ENCODE measurements around the gene EXT2.

Gene EXT2

DNA sequence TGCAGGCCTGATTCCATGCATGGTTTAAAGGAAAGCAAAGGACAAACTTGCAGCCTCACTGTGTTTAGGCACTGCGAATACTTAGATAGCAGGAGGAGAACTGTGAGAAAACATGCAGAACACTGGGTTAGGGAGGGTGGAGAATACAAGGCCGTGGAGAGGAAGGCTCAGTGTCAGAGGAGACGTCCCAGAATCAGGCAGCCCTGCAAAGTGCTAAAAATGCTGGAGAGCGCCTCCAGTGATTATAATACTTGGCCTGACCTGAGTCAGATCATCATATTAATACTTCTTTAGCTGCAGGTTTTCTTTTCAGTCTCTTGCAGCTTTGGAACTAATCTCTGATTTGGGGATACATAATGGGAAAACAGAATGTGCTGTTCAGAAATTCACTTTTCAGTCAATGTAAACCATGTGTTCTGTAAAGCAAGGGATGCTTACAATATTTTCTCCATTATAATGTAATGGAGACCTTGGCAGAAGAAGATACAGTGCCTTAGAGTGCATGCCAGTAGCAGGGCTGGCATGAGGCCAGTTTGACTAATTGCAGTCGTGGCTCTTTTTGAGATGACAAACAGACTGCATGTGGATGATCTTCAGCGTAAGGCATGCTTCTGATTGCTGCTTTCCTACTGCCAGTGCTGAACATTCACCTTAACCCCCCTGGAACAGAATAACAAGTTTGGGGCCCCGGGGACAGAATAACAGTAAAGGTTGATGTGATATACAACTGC lies 16.8 kb downstream of the EXT2 start:
- Histone ChIP-seq H3K9me3 (ENCODE audit: control insufficient read depth, low read length) (no peaks in the 10 kb centered on the region), H3K4me1 (ENCODE audit: control insufficient read depth, insufficient read depth, low read length) (no peaks in the 10 kb centered on the region), H3K4me3 (ENCODE audit: low read length) (no peak overlapping the region), H3K27me3 (replicated peaks; ENCODE audit: control insufficient read depth, insufficient read depth, low read length) (no peaks in the 10 kb centered on the region), H3K36me3 (ENCODE audit: control insufficient read depth, insufficient read depth, low read length, severe bottlenecking) (peaks cover 60% of the 10 kb centered on the region), H3K9ac (ENCODE audit: low read length) (no peak overlapping the region)
- DNase-seq (ENCODE audit: low read depth), result peak; percentile 72

DNA sequence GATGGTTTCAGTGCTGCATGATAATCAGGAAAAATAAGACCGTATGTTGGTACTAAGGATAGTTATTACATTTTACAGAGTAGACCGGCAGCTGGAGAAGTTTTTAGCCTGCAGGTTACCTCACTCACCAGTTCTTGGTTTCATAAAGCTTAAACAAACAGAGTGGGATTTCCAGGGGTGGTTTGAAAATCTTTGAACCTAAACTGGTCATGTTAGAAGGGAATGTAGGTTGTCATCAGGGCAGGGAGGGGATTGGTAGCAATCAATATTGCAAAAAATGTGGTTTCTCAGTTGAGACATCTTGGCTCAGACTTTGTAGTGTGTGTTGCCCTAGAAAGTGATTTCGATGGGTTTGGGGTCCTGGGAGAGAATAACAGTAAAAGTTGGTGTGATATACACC lies 17.5 kb downstream of the EXT2 start:
- DNase-seq (ENCODE audit: low read depth), result no peak
- peaks cover 63% of the 10 kb centered on the region for H3K36me3 ChIP-seq (ENCODE audit: control insufficient read depth, insufficient read depth, low read length, severe bottlenecking)

DNA sequence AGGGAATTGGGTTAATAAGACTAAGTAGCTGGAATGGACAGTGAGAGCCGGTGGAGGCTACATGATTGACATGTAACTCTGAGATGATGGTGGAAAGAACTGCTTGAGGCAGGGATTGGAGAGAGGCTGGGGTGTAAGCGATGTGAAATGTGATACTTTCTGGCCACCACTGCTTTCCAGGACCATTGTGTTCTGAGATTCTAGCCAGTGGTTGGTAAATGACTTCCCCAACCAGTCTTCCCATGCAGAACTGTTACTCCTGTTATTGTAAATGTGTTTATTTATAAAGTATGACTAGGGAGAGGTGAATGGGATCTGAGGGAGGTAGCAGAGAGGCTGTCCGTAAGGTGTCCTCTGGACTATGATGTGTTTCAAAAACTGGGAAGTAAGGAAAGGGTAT lies 18.1 kb downstream of the EXT2 start:
- Histone ChIP-seq H3K36me3 (ENCODE audit: control insufficient read depth, insufficient read depth, low read length, severe bottlenecking) (peaks cover 60% of the 10 kb centered on the region), H3K9ac (ENCODE audit: low read length) (no peak overlapping the region), H3K27me3 (replicated peaks; ENCODE audit: control insufficient read depth, insufficient read depth, low read length) (no peaks in the 10 kb centered on the region), H3K4me3 (ENCODE audit: low read length) (no peak overlapping the region), H3K9me3 (ENCODE audit: control insufficient read depth, low read length) (no peaks in the 10 kb centered on the region), H3K4me1 (ENCODE audit: control insufficient read depth, insufficient read depth, low read length) (no peaks in the 10 kb centered on the region)
- DNase-seq (ENCODE audit: low read depth), result no peak

More for the DNA sequence above, 17.5 kb downstream of the EXT2 start:
- no peak overlapping the region for H3K4me3 ChIP-seq (ENCODE audit: low read length)
- H3K4me1 ChIP-seq (ENCODE audit: control insufficient read depth, insufficient read depth, low read length), result no peaks in the 10 kb centered on the region
- no peaks in the 10 kb centered on the region for H3K27me3 ChIP-seq (replicated peaks; ENCODE audit: control insufficient read depth, insufficient read depth, low read length)
- no peaks in the 10 kb centered on the region for H3K9me3 ChIP-seq (ENCODE audit: control insufficient read depth, low read length)
- no peak overlapping the region for H3K9ac ChIP-seq (ENCODE audit: low read length)

DNA sequence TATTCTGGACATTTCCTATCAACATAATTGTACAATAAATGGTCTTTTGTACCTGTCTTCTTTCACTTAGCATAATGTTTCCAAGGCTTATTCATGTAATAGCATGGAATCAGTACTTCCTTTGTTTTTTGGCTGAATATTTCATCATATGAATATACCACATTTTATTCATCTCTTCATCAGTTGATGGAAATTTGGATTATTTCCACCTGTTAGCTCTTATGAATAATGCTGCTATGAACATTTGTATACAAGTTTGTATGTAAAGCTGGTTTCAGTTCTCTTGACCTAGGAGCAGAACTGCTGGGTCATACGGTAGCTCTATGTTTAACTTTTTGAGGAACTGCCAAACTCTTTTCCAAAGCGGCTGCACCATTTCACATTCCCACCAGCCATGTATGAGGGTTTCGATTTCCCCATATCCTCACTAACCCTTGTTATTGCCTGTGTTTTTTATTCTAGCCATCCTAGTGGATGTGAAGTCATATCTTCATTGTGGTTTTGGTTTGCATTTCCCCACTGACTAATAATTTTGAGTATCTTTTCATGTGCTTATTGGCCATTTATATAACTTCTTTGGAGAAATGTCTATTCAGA lies 20.9 kb downstream of the EXT2 start:
- no peak overlapping the region for H3K9ac ChIP-seq (ENCODE audit: low read length)
- H3K27me3 ChIP-seq (replicated peaks; ENCODE audit: control insufficient read depth, insufficient read depth, low read length), result no peaks in the 10 kb centered on the region
- H3K4me3 ChIP-seq (ENCODE audit: low read length), result no peak overlapping the region
- H3K36me3 ChIP-seq (ENCODE audit: control insufficient read depth, insufficient read depth, low read length, severe bottlenecking), result peaks cover 55% of the 10 kb centered on the region
- no peaks in the 10 kb centered on the region for H3K9me3 ChIP-seq (ENCODE audit: control insufficient read depth, low read length)
- DNase-seq (ENCODE audit: low read depth), result no peak
- peaks cover 5% of the 10 kb centered on the region for H3K4me1 ChIP-seq (ENCODE audit: control insufficient read depth, insufficient read depth, low read length)

DNA sequence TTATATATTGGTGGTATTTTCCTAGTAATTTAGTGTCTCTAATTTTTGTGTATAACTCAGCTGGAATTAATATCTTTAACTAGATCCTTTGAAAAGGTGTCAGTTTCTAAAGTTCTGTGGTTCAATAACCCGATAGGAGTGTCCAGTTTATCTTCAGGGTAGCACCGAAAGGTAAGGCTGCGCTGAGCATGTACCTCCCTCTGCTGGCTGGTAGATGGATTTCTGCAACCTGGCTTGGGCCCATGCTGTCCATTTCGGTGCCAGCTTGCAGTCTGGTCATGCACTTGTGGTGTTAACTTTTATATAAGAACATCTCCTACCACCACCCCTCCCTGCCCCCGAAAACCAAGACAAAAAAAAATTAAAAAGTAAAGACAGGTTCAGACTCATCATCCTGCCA lies 24.7 kb downstream of the EXT2 start:
- no peak overlapping the region for H3K4me3 ChIP-seq (ENCODE audit: low read length)
- no peak overlapping the region for H3K9ac ChIP-seq (ENCODE audit: low read length)
- peaks cover 5% of the 10 kb centered on the region for H3K4me1 ChIP-seq (ENCODE audit: control insufficient read depth, insufficient read depth, low read length)
- peaks cover 45% of the 10 kb centered on the region for H3K36me3 ChIP-seq (ENCODE audit: control insufficient read depth, insufficient read depth, low read length, severe bottlenecking)
- no peak for DNase-seq (ENCODE audit: low read depth)
- no peaks in the 10 kb centered on the region for H3K27me3 ChIP-seq (replicated peaks; ENCODE audit: control insufficient read depth, insufficient read depth, low read length)
- no peaks in the 10 kb centered on the region for H3K9me3 ChIP-seq (ENCODE audit: control insufficient read depth, low read length)

DNA sequence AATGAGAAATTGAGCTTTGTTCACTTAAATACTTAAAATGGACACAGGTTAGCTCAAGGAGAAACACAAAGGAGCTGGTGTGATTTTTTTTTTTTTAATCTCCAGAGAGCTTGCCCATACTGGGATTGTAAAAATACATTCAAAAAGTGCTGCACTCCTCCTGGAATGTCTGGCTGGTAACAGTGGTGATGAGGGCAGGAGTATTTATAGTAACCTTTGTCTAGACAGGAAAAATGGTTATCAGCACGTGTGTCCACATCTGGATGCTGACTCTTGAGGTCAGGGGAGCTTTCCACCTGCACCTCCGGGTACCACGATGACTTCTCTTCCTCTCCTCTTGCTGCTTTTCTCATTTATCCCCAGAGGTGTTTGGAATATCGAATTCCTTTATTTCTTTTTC lies 30.1 kb downstream of the EXT2 start:
- no peaks in the 10 kb centered on the region for H3K27me3 ChIP-seq (replicated peaks; ENCODE audit: control insufficient read depth, insufficient read depth, low read length)
- H3K4me3 ChIP-seq (ENCODE audit: low read length), result no peak overlapping the region
- H3K9me3 ChIP-seq (ENCODE audit: control insufficient read depth, low read length), result no peaks in the 10 kb centered on the region
- no peaks in the 10 kb centered on the region for H3K4me1 ChIP-seq (ENCODE audit: control insufficient read depth, insufficient read depth, low read length)
- H3K36me3 ChIP-seq (ENCODE audit: control insufficient read depth, insufficient read depth, low read length, severe bottlenecking), result peaks cover 61% of the 10 kb centered on the region
- no peak for DNase-seq (ENCODE audit: low read depth)
- H3K9ac ChIP-seq (ENCODE audit: low read length), result no peak overlapping the region

DNA sequence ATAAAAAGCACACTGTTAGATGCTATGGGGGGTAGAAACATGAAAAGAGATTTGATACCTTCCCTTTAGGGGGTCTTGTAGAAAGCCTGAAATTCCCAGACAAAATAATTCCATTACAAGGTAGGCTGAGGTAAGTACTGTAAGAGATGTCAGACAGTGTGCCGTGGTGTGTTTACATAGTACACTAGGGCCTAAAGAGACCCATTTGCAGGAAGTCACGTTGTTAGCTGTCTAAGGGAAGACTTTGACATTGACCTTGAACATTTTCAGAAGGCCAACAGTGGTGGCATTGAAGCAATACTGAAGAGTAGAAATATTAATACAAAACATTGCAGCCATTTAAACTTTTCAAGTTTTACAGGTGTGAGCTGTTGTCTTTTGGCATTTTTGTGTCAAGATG lies 30.8 kb downstream of the EXT2 start:
- no peak for DNase-seq (ENCODE audit: low read depth)
- Histone ChIP-seq H3K27me3 (replicated peaks; ENCODE audit: control insufficient read depth, insufficient read depth, low read length) (no peaks in the 10 kb centered on the region), H3K9me3 (ENCODE audit: control insufficient read depth, low read length) (no peaks in the 10 kb centered on the region), H3K4me1 (ENCODE audit: control insufficient read depth, insufficient read depth, low read length) (no peaks in the 10 kb centered on the region), H3K4me3 (ENCODE audit: low read length) (no peak overlapping the region), H3K36me3 (ENCODE audit: control insufficient read depth, insufficient read depth, low read length, severe bottlenecking) (peaks cover 68% of the 10 kb centered on the region), H3K9ac (ENCODE audit: low read length) (no peak overlapping the region)

DNA sequence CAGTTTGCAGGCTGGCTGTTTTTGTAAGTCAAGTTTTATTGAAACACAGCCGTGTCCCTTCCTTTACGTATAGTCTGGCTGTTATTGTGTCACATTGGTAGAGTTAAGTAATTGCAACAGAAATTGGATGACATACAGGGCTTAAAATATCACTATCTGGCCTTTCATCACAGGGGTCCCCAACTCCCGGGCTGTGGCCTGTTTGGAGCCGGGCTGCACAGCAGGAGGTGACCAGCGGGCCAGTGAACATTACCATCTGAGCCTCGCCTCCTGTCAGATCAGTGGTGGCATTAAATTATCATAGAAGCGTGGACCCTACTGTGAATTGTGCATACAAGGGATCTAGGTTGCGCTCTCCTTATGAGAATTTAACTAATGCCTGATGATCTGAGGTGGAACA lies 31.7 kb downstream of the EXT2 start:
- peaks cover 70% of the 10 kb centered on the region for H3K36me3 ChIP-seq (ENCODE audit: control insufficient read depth, insufficient read depth, low read length, severe bottlenecking)
- H3K4me3 ChIP-seq (ENCODE audit: low read length), result no peak overlapping the region
- H3K4me1 ChIP-seq (ENCODE audit: control insufficient read depth, insufficient read depth, low read length), result no peaks in the 10 kb centered on the region
- no peak for DNase-seq (ENCODE audit: low read depth)
- no peak overlapping the region for H3K9ac ChIP-seq (ENCODE audit: low read length)
- no peaks in the 10 kb centered on the region for H3K9me3 ChIP-seq (ENCODE audit: control insufficient read depth, low read length)
- no peaks in the 10 kb centered on the region for H3K27me3 ChIP-seq (replicated peaks; ENCODE audit: control insufficient read depth, insufficient read depth, low read length)

DNA sequence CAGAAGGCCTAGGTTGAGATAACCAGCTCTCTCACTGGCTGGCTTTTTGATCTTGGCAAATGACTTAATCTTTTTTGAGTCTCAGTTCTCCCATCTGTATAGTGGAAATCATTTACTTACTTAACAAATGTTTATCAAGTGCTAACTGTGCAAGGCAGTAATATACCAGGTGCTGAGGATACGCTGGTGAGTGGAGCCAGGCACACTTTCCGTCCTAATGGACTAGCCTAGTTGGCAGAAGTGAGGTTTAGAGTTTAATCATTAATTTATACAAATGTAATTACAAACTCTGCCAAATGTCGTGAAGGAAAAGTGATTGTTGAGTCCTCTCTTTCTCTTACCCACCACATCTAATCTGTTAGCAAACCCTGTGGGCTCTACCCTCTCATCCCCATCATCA lies 33.3 kb downstream of the EXT2 start:
- H3K9me3 ChIP-seq (ENCODE audit: control insufficient read depth, low read length), result no peaks in the 10 kb centered on the region
- no peak overlapping the region for H3K9ac ChIP-seq (ENCODE audit: low read length)
- H3K36me3 ChIP-seq (ENCODE audit: control insufficient read depth, insufficient read depth, low read length, severe bottlenecking), result peaks cover 70% of the 10 kb centered on the region
- no peaks in the 10 kb centered on the region for H3K4me1 ChIP-seq (ENCODE audit: control insufficient read depth, insufficient read depth, low read length)
- DNase-seq (ENCODE audit: low read depth), result no peak
- no peaks in the 10 kb centered on the region for H3K27me3 ChIP-seq (replicated peaks; ENCODE audit: control insufficient read depth, insufficient read depth, low read length)
- no peak overlapping the region for H3K4me3 ChIP-seq (ENCODE audit: low read length)

DNA sequence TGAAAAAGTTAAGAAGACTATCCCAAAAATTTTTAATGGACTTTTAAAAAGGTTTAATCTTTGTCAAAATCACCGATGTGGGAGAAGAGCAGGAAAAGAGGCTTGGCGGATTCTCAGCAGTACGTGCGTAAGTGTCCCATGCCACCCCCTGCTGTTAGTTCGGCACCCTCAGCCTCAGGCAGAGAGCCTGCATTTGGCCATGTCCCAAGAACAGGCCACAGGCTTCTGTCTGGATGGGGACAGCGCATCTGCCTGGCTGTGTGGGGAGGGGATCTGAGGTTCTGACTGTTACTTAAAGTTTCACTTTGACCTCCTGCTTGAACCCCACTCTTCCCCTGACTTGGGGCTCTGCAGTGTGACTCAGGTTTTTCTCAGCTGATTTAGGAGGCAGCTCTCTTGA lies 35.3 kb downstream of the EXT2 start:
- no peaks in the 10 kb centered on the region for H3K4me1 ChIP-seq (ENCODE audit: control insufficient read depth, insufficient read depth, low read length)
- no peaks in the 10 kb centered on the region for H3K9me3 ChIP-seq (ENCODE audit: control insufficient read depth, low read length)
- H3K4me3 ChIP-seq (ENCODE audit: low read length), result no peak overlapping the region
- peaks cover 57% of the 10 kb centered on the region for H3K36me3 ChIP-seq (ENCODE audit: control insufficient read depth, insufficient read depth, low read length, severe bottlenecking)
- no peaks in the 10 kb centered on the region for H3K27me3 ChIP-seq (replicated peaks; ENCODE audit: control insufficient read depth, insufficient read depth, low read length)
- DNase-seq (ENCODE audit: low read depth), result no peak
- no peak overlapping the region for H3K9ac ChIP-seq (ENCODE audit: low read length)

DNA sequence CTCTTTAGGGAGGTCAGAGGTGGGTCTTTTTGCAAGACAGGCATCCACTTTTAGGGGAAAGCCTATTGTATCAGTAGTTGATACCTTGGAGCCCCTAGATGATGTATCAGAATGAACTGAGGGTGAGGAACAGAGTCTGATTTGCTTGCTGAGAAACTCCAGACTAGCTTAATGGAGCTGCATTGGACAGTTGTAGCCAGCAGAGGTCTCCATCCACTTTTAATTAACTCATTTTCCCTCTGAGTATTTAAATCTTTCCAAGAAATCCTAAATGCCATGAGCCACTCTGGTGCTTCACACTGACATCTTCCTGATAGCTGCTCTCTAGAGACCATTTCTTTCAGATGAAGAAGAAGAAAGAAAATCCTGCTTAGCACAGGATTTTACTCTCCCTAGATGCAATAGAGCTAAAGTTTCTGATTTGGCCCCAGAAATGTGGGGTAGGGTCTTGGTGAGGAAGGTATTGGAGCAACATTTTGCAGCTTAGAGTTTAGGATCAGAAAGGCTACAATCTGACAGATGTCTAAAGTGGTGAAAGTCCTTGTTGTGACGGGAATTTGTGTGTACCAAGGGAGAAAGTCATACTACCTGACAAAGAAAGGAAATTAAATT lies 38.0 kb downstream of the EXT2 start:
- Histone ChIP-seq H3K36me3 (ENCODE audit: control insufficient read depth, insufficient read depth, low read length, severe bottlenecking) (peaks cover 30% of the 10 kb centered on the region), H3K9me3 (ENCODE audit: control insufficient read depth, low read length) (no peaks in the 10 kb centered on the region), H3K9ac (ENCODE audit: low read length) (no peak overlapping the region), H3K27me3 (replicated peaks; ENCODE audit: control insufficient read depth, insufficient read depth, low read length) (no peaks in the 10 kb centered on the region), H3K4me3 (ENCODE audit: low read length) (no peak overlapping the region), H3K4me1 (ENCODE audit: control insufficient read depth, insufficient read depth, low read length) (peaks cover 8% of the 10 kb centered on the region)
- peak; percentile 83 for DNase-seq (ENCODE audit: low read depth)
